Measurements from ENCODE around the gene SNAP47. TPM values are rescaled to one million over a fixed set of nuclear protein-coding genes. Genes with fewer than 3 reads are reported as not detected.

Gene SNAP47
- total RNA-seq, 2 donors from 2014 or later = 34.0 to 35.3 TPM

GRCh38 chr1:227759341-227760300 lies 24.4 kb downstream of the SNAP47 start:
- Mint-ChIP-seq H3K27ac (no peak overlapping the region), H3K27me3 (ENCODE audit: low read depth) (no peaks in the 10 kb centered on the region), H3K36me3 (ENCODE audit: insufficient read depth in 2 of 2) (peaks cover 21 to 35% of the 10 kb centered on the region in 2 donors), H3K4me3 (peak overlapping the region; percentile 46 to 53), H3K9me3 (peaks cover 0 to 2% of the 10 kb centered on the region in 2 donors), H3K4me1 (ENCODE audit: low read depth) (peaks cover 78% of the 10 kb centered on the region)
- DNase-seq = peak; percentile 35 to 36
- peak; percentile 59 to 67 for ATAC-seq (replicated peaks in 1 of 2)

DNA sequence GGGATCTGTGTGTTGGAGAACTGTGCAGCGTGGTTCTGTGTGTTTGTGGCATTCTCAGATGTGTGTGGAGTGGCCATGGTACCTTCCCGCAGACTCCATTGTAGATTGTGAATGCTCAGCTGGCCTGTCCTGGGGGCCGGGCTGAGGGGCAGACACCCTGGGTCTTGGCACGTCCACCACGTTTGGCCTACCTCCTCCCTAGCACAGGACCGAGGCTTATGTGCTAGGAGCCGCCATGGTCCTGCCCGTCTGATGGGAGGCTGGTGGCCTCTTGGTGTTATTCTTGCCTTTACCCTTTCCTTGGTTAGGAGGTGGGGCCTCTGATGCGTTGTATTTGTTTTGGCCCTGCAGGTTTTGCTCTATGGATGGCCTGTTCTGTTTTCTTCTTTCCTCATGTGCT lies 25.1 kb downstream of the SNAP47 start:
- Mint-ChIP-seq H3K4me3 (peak overlapping the region; percentile 46 to 53), H3K27ac (no peak overlapping the region), H3K36me3 (ENCODE audit: insufficient read depth in 2 of 2) (peaks cover 21 to 35% of the 10 kb centered on the region in 2 donors), H3K9me3 (peaks cover 0 to 2% of the 10 kb centered on the region in 2 donors), H3K4me1 (ENCODE audit: low read depth) (peaks cover 85% of the 10 kb centered on the region), H3K27me3 (ENCODE audit: low read depth) (no peaks in the 10 kb centered on the region)
- DNase-seq (no peak), ATAC-seq (replicated peaks in 1 of 2) (peak in 1 of 2 donors; percentile 2)

GRCh38 chr1:227761621-227762230 lies 26.5 kb downstream of the SNAP47 start:
- no peak for DNase-seq
- Mint-ChIP-seq H3K36me3 (ENCODE audit: insufficient read depth in 2 of 2) (peaks cover 21 to 33% of the 10 kb centered on the region in 2 donors), H3K27me3 (ENCODE audit: low read depth) (no peaks in the 10 kb centered on the region), H3K4me3 (peak overlapping the region in 1 of 2 donors; percentile 29), H3K27ac (no peak overlapping the region), H3K4me1 (ENCODE audit: low read depth) (peaks cover 86% of the 10 kb centered on the region), H3K9me3 (peaks cover 0 to 2% of the 10 kb centered on the region in 2 donors)
- ATAC-seq (replicated peaks in 1 of 2) = no peak

GRCh38 chr1:227762231-227762911 lies 27.1 kb downstream of the SNAP47 start:
- peak; percentile 58 to 64 for ATAC-seq (replicated peaks in 1 of 2)
- peak; percentile 87 for DNase-seq
- peaks cover 0 to 2% of the 10 kb centered on the region in 2 donors for H3K9me3 Mint-ChIP-seq
- no peak overlapping the region for H3K27ac Mint-ChIP-seq
- no peaks in the 10 kb centered on the region for H3K27me3 Mint-ChIP-seq (ENCODE audit: low read depth)
- peaks cover 90% of the 10 kb centered on the region for H3K4me1 Mint-ChIP-seq (ENCODE audit: low read depth)
- H3K36me3 Mint-ChIP-seq (ENCODE audit: insufficient read depth in 2 of 2) = peaks cover 23 to 33% of the 10 kb centered on the region in 2 donors
- peak overlapping the region; percentile 32 to 41 for H3K4me3 Mint-ChIP-seq

- H3K27me3 Mint-ChIP-seq (ENCODE audit: low read depth) = no peaks in the 10 kb centered on the region
- H3K4me1 Mint-ChIP-seq (ENCODE audit: low read depth) = peaks cover 90% of the 10 kb centered on the region
- peaks cover 0 to 2% of the 10 kb centered on the region in 2 donors for H3K9me3 Mint-ChIP-seq
- ATAC-seq (replicated peaks in 1 of 2) (no peak), DNase-seq (no peak)
- H3K36me3 Mint-ChIP-seq (ENCODE audit: insufficient read depth in 2 of 2) = peaks cover 23 to 34% of the 10 kb centered on the region in 2 donors
- no peak overlapping the region for H3K4me3 Mint-ChIP-seq
- H3K27ac Mint-ChIP-seq = no peak overlapping the region
Observed at GRCh38 chr1:227763246-227764018, 28.2 kb downstream of the SNAP47 start.

- DNase-seq (no peak), ATAC-seq (replicated peaks in 1 of 2) (no peak)
- Mint-ChIP-seq H3K27me3 (ENCODE audit: low read depth) (no peaks in the 10 kb centered on the region), H3K4me1 (ENCODE audit: low read depth) (peaks cover 84% of the 10 kb centered on the region), H3K36me3 (ENCODE audit: insufficient read depth in 2 of 2) (peaks cover 20 to 33% of the 10 kb centered on the region in 2 donors), H3K9me3 (peaks cover 0 to 2% of the 10 kb centered on the region in 2 donors), H3K4me3 (peak overlapping the region in 1 of 2 donors; percentile 31), H3K27ac (no peak overlapping the region)
Observed at GRCh38 chr1:227764019-227764391, 28.8 kb downstream of the SNAP47 start.

DNA sequence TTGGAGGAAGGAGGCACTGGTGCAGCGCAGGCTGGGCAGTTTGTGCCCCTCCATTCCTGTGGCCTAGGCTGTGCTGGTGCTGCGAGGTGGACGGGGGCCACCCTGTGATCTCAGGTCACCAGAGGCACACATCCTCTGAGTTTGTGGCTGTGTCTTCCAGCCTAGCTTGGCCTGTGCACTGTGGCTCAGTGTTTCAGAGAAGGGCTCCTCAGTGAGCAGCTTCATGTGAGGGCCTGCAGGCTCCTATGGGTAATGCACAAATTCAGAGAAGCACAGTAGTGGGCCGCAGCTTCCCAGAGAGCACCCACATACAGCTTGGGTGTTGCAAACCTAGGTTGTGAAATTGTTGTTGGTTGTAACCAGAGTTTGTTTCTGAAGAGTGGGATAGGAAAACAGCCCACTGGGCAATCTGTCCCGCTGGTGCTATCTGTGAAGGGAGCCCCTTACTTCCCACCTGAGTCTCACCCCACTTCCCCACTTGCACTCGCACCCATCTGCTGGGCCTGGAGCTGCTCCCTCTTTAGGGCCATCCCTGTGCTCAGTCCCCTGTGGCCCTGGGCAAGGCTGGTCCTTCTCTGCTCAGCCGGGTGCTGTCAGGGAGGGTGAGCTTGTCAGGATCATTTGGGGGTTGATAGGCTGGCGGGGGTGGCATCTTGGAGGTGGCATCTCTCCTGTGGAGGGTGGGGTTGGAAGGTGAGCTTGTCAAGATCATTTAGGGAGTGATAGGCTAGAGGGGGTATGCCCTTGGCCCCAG lies 30.2 kb downstream of the SNAP47 start:
- no peak for DNase-seq
- Mint-ChIP-seq H3K27me3 (ENCODE audit: low read depth) (no peaks in the 10 kb centered on the region), H3K4me3 (peak overlapping the region in 1 of 2 donors; percentile 68), H3K9me3 (no peaks in the 10 kb centered on the region), H3K36me3 (ENCODE audit: insufficient read depth in 2 of 2) (peaks cover 12 to 21% of the 10 kb centered on the region in 2 donors), H3K27ac (no peak overlapping the region), H3K4me1 (ENCODE audit: low read depth) (peaks cover 70% of the 10 kb centered on the region)
- no peak for ATAC-seq (replicated peaks in 1 of 2)

GRCh38 chr1:227766015-227766634 lies 30.9 kb downstream of the SNAP47 start:
- no peaks in the 10 kb centered on the region for H3K27me3 Mint-ChIP-seq (ENCODE audit: low read depth)
- peaks cover 12 to 14% of the 10 kb centered on the region in 2 donors for H3K36me3 Mint-ChIP-seq (ENCODE audit: insufficient read depth in 2 of 2)
- H3K9me3 Mint-ChIP-seq = no peaks in the 10 kb centered on the region
- peaks cover 64% of the 10 kb centered on the region for H3K4me1 Mint-ChIP-seq (ENCODE audit: low read depth)
- DNase-seq (peak; percentile 86 to 90), ATAC-seq (replicated peaks in 1 of 2) (peak; percentile 93)
- H3K27ac Mint-ChIP-seq = peak overlapping the region; percentile 30
- peak overlapping the region; percentile 68 to 74 for H3K4me3 Mint-ChIP-seq

DNA sequence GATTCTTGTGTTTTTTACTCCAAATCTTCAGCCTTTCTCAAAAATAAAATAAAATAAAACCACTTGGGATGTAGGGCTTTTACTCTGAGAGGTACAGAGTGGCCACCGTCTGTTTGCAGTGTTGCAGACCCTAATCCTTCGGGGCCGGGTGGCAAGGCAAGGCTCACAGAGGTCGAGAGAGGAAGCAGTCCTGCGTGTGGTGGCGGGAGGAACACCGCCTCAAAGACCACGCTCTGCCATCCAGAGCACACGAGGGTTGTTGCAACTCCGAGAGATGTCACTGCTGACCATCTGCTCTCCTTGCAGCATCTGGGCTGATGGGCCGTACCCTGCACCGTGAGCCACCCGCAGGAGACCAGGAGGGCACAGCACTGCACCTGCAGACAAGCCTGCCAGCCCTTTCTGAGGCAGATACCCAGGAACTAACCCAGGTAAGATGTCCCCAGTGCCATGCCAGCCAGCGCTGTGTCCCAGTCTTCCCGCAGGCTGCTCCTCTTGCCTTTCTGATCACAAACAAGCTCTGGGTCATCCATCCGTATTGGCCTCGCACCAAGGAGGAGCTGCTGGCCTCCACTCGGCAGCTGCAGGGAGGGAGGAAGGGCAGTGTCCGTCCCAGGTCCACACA lies 31.5 kb downstream of the SNAP47 start:
- ATAC-seq (replicated peaks in 1 of 2) (peak; percentile 6 to 8), DNase-seq (no peak)
- Mint-ChIP-seq H3K9me3 (no peaks in the 10 kb centered on the region), H3K36me3 (ENCODE audit: insufficient read depth in 2 of 2) (peaks cover 10% of the 10 kb centered on the region in 2 donors), H3K4me1 (ENCODE audit: low read depth) (peaks cover 57% of the 10 kb centered on the region), H3K4me3 (peak overlapping the region; percentile 68 to 74), H3K27ac (peak overlapping the region; percentile 30), H3K27me3 (ENCODE audit: low read depth) (no peaks in the 10 kb centered on the region)

GRCh38 chr1:227767401-227768124 lies 32.3 kb downstream of the SNAP47 start:
- H3K36me3 Mint-ChIP-seq (ENCODE audit: insufficient read depth in 2 of 2) = peaks cover 10% of the 10 kb centered on the region in 2 donors
- H3K4me1 Mint-ChIP-seq (ENCODE audit: low read depth) = peaks cover 53% of the 10 kb centered on the region
- no peak for ATAC-seq (replicated peaks in 1 of 2)
- no peaks in the 10 kb centered on the region for H3K9me3 Mint-ChIP-seq
- no peak overlapping the region for H3K4me3 Mint-ChIP-seq
- DNase-seq = no peak
- H3K27ac Mint-ChIP-seq = no peak overlapping the region
- H3K27me3 Mint-ChIP-seq (ENCODE audit: low read depth) = no peaks in the 10 kb centered on the region

- DNase-seq = no peak
- Mint-ChIP-seq H3K27me3 (ENCODE audit: low read depth) (no peaks in the 10 kb centered on the region), H3K9me3 (no peaks in the 10 kb centered on the region), H3K36me3 (ENCODE audit: insufficient read depth in 2 of 2) (peaks cover 10% of the 10 kb centered on the region in 2 donors), H3K4me1 (ENCODE audit: low read depth) (peaks cover 52% of the 10 kb centered on the region), H3K27ac (no peak overlapping the region), H3K4me3 (no peak overlapping the region)
- ATAC-seq (replicated peaks in 1 of 2) = no peak
Observed at GRCh38 chr1:227768125-227768439, 32.8 kb downstream of the SNAP47 start.

Data from activated T-cell treated with anti-CD3 and anti-CD28 coated beads, Interleukin-2, amount 50 U/mL, for 72 hours (primary cell).